ENCODE results near the gene ZDHHC17. TPM values are rescaled to one million over a fixed set of nuclear protein-coding genes. Genes with fewer than 3 reads are reported as not detected.

The ZDHHC17 gene
- total RNA-seq, 1 experiment from 2014 or later, result 31.4 TPM

DNA sequence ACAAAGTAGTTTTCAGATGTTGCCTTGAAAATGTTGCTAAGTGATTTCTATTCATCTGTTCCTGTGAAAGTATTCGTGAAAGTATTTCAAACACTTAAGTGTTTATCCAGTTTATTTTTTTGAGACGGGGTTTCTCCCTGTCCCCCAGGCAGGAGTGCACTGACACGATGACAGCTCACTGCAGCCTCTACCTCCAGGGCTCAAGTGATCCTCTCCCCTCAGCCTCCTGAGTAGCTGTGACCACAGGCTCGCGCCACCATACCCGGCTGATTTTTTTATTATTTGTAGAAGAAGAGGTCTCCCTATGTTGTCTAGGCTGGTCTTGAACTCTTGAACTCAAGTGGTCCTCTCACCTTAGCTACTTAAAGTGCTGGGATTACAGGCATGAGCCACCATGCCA lies 1.7 kb downstream of the ZDHHC17 start:
- intact Hi-C loops (cut with micrococcal nuclease; ENCODE audit: unreplicated experiment), result no loop called here
- Mint-ChIP-seq H3K36me3 (ENCODE audit: insufficient read depth, unreplicated experiment) (peaks cover 32% of the 10 kb centered on the region), H3K27ac (ENCODE audit: unreplicated experiment) (peak overlapping the region; percentile 88), H3K4me1 (ENCODE audit: low read depth, unreplicated experiment) (peaks cover 11% of the 10 kb centered on the region), H3K27me3 (ENCODE audit: unreplicated experiment) (no peaks in the 10 kb centered on the region), H3K9me3 (ENCODE audit: low read depth, unreplicated experiment) (no peaks in the 10 kb centered on the region), H3K4me3 (ENCODE audit: low read depth, unreplicated experiment) (peak overlapping the region; percentile 96)
- DNase-seq, result no peak
- CTCF ChIA-PET, result interaction anchor here (1.1 kb wide), 1 partner anchor 144 kb away, joined by 3 read pairs; no protein-coding TSS in a partner anchor
- no peak for TF ChIP-seq CTCF (IDR thresholded peaks at IDR 0.05; ENCODE audit: unreplicated experiment)
- no TSS peak for BruUV-seq (replicated peaks)

DNA sequence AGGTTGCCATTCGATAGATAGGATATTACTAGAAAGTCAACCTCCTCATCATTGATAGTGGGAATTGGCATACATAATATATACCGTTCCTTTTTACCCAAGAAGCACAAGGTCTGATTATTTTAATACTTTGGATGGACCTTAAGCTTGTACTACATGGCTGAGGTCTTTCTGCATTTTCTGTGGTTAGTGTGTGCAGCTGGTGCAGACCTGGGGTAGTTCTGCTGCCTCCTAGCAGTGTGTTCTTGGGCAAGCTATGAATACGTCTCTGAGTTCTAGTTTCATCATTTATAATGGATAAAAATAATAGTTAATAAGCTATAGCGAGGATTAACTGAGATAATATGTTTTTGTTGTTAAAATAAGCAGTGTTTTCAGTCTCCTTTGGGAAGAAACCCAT lies 2.2 kb downstream of the ZDHHC17 start:
- CTCF ChIA-PET, result no interaction called here
- no peaks in the 10 kb centered on the region for H3K9me3 Mint-ChIP-seq (ENCODE audit: low read depth, unreplicated experiment)

GRCh38 chr12:76768576-76768975 lies 4.7 kb downstream of the ZDHHC17 start:
- Mint-ChIP-seq H3K27me3 (ENCODE audit: unreplicated experiment) (no peaks in the 10 kb centered on the region), H3K4me1 (ENCODE audit: low read depth, unreplicated experiment) (peaks cover 11% of the 10 kb centered on the region), H3K36me3 (ENCODE audit: insufficient read depth, unreplicated experiment) (peaks cover 19% of the 10 kb centered on the region), H3K9me3 (ENCODE audit: low read depth, unreplicated experiment) (no peaks in the 10 kb centered on the region), H3K4me3 (ENCODE audit: low read depth, unreplicated experiment) (no peak overlapping the region), H3K27ac (ENCODE audit: unreplicated experiment) (no peak overlapping the region)
- no TSS peak for BruUV-seq (replicated peaks)
- no peak for DNase-seq
- CTCF ChIA-PET, result no interaction called here
- intact Hi-C loops (cut with micrococcal nuclease; ENCODE audit: unreplicated experiment), result no loop called here
- no peak for TF ChIP-seq CTCF (IDR thresholded peaks at IDR 0.05; ENCODE audit: unreplicated experiment)

More for the DNA sequence above, 2.2 kb downstream of the ZDHHC17 start:
- BruUV-seq (replicated peaks), result no TSS peak
- intact Hi-C loops (cut with micrococcal nuclease; ENCODE audit: unreplicated experiment), result no loop called here
- Mint-ChIP-seq H3K27me3 (ENCODE audit: unreplicated experiment) (no peaks in the 10 kb centered on the region), H3K36me3 (ENCODE audit: insufficient read depth, unreplicated experiment) (peaks cover 32% of the 10 kb centered on the region), H3K27ac (ENCODE audit: unreplicated experiment) (no peak overlapping the region), H3K4me1 (ENCODE audit: low read depth, unreplicated experiment) (peaks cover 11% of the 10 kb centered on the region), H3K4me3 (ENCODE audit: low read depth, unreplicated experiment) (no peak overlapping the region)
- DNase-seq, result no peak
- no peak for TF ChIP-seq CTCF (IDR thresholded peaks at IDR 0.05; ENCODE audit: unreplicated experiment)

DNA sequence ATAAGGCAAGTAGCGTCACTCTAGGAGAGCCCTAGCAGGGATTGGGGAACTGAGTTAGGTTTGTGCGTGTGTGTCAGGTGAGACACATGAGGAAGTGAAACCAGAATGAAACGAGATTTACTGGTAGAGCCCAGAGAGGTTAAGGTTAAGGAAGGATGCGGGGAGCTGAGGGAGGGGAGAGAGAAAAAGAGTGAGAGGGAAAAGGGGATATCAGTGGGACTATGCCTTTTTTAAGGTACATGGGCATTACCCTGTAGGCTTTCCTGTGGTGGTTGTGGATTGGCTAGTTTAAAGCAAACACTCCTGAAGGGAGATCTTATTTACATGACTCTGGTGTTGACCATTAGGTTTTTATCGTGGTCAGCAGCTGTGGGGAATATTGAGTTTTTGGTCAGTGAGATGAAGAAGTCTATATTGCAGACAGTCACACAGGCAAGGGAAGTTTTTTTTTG lies 13.9 kb downstream of the ZDHHC17 start:
- peak overlapping the region; percentile 32 for H3K27ac Mint-ChIP-seq (ENCODE audit: unreplicated experiment)
- peak; percentile 14 for DNase-seq
- peak overlapping the region; percentile 33 for H3K4me3 Mint-ChIP-seq (ENCODE audit: low read depth, unreplicated experiment)
- CTCF ChIA-PET, result interaction anchor here (0.7 kb wide), 1 partner anchor 132 kb away, joined by 3 read pairs; no protein-coding TSS in a partner anchor
- BruUV-seq (replicated peaks), result no TSS peak
- intact Hi-C loops (cut with micrococcal nuclease; ENCODE audit: unreplicated experiment), result no loop called here
- H3K27me3 Mint-ChIP-seq (ENCODE audit: unreplicated experiment), result no peaks in the 10 kb centered on the region
- H3K36me3 Mint-ChIP-seq (ENCODE audit: insufficient read depth, unreplicated experiment), result no peaks in the 10 kb centered on the region
- TF ChIP-seq CTCF (IDR thresholded peaks at IDR 0.05; ENCODE audit: unreplicated experiment), result no peak
- peaks cover 16% of the 10 kb centered on the region for H3K4me1 Mint-ChIP-seq (ENCODE audit: low read depth, unreplicated experiment)
- H3K9me3 Mint-ChIP-seq (ENCODE audit: low read depth, unreplicated experiment), result no peaks in the 10 kb centered on the region

All from Calu3 (cell line).